Measurements from ENCODE around the gene RNF133. TPM values are rescaled to one million over a fixed set of nuclear protein-coding genes. Genes with fewer than 3 reads are reported as not detected.

The RNF133 gene
- total and polyA plus RNA-seq, 2 experiments from 2014 or later, result 0.10 to 2.2 TPM

GRCh38 chr7:122709930-122710646, 11.2 kb upstream of the RNF133 start:
- TF ChIP-seq CTCF (IDR thresholded peaks at IDR 0.05; ENCODE audit: poor library complexity) (no peak), EZH2phosphoT487 (IDR thresholded peaks at IDR 0.05; ENCODE audit: low read depth, severe bottlenecking, unreplicated experiment) (no peak), EZH2 (IDR thresholded peaks at IDR 0.05; ENCODE audit: borderline replicate concordance) (no peak)
- H2AFZ ChIP-seq, result no peak overlapping the region
- 92% methylated on average over 7 of the region's 7 CpGs for WGBS (ENCODE audit: low lambda C conversion rate, missing lambda C conversion rate)
- H3K79me2 ChIP-seq, result peaks cover 5% of the 10 kb centered on the region
- H3K4me2 ChIP-seq, result no peak overlapping the region
- no peak for DNase-seq (ENCODE audit: low spot score)
- H3K27ac ChIP-seq, result no peak overlapping the region
- no peaks in the 10 kb centered on the region for H3K9me3 ChIP-seq (ENCODE audit: low read depth)
- H3K27me3 ChIP-seq, result no peaks in the 10 kb centered on the region
- no peaks in the 10 kb centered on the region for H3K9me2 ChIP-seq (replicated peaks; ENCODE audit: insufficient read depth)
- H4K20me1 ChIP-seq (ENCODE audit: insufficient read depth, poor library complexity, severe bottlenecking), result no peaks in the 10 kb centered on the region
- H3K4me1 ChIP-seq (ENCODE audit: insufficient read depth), result peaks cover 6% of the 10 kb centered on the region
- no peaks in the 10 kb centered on the region for H3K36me3 ChIP-seq (replicated peaks; ENCODE audit: insufficient read depth, low read depth)
- H3K4me3 ChIP-seq, result no peak overlapping the region

DNA sequence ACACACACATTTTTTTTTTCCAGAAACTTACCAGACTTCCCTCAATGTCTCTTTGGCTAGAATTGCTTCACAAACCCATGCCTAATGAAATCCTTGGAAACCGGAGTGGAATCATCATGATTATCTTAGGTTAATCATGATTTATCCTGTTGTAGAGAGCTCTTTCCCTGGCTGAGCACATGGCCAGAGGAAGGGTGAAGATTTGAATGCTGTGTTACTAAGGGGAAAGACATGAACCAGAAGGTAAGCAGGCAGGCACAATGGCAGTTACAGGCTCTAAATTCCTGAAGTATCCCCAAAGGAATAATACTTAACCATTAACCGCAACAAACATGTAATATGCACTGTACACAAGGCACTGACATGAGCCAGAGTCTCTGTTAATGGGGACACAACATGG, 7.9 kb upstream of the RNF133 start:
- Histone ChIP-seq H3K4me2 (no peak overlapping the region), H2AFZ (no peak overlapping the region), H4K20me1 (ENCODE audit: insufficient read depth, poor library complexity, severe bottlenecking) (no peaks in the 10 kb centered on the region), H3K36me3 (replicated peaks; ENCODE audit: insufficient read depth, low read depth) (no peaks in the 10 kb centered on the region), H3K27me3 (no peaks in the 10 kb centered on the region), H3K4me3 (no peak overlapping the region), H3K79me2 (peaks cover 4% of the 10 kb centered on the region), H3K9me3 (ENCODE audit: low read depth) (no peaks in the 10 kb centered on the region), H3K4me1 (ENCODE audit: insufficient read depth) (no peaks in the 10 kb centered on the region), H3K9me2 (replicated peaks; ENCODE audit: insufficient read depth) (no peaks in the 10 kb centered on the region), H3K27ac (no peak overlapping the region)
- no peak for DNase-seq (ENCODE audit: low spot score)
- 65% methylated on average over 2 of the region's 2 CpGs for WGBS (ENCODE audit: low lambda C conversion rate, missing lambda C conversion rate)
- TF ChIP-seq EZH2 (IDR thresholded peaks at IDR 0.05; ENCODE audit: borderline replicate concordance) (no peak), EZH2phosphoT487 (IDR thresholded peaks at IDR 0.05; ENCODE audit: low read depth, severe bottlenecking, unreplicated experiment) (no peak), CTCF (IDR thresholded peaks at IDR 0.05; ENCODE audit: poor library complexity) (no peak)

DNA sequence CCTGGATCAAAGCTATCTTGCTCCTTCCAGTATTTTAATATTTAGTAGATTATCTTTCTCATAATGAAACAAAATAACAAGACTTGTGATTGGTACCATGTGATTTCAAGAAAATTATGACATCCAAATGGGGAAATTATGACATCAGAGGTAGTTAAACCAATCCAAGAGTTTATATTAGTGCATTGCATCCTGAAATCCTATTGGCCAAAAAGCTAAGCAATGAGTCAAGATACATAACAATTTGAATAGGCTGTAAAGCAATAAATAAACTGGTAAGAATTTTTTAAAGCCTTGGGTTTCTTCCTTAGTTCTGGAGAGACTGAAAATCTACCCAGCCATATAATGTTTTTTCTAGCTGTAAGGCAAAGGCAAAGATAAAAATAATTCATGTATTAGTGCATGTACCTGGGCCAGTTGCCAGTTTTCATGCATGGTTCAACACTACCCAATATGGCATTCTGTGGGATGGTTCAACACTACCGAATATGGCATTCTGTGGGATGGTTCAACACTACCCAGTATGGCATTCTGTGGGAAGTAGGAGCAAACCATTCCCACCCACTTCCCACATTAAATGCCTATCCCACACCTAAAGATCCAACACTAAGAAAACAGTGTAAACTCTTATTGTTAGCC, 4.1 kb upstream of the RNF133 start, which contains the start of gene RNF148:
RNF148 (minus strand) TSS at position 51 of the 639 bp plus-strand sequence. CDS start 172 bp downstream, outside the sequence.
- no peak within 1 kb of the TSS for H2AFZ ChIP-seq
- H3K4me1 ChIP-seq (ENCODE audit: insufficient read depth), result no peaks in the 10 kb centered on the region
- no peak for DNase-seq (ENCODE audit: low spot score)
- H3K9me3 ChIP-seq (ENCODE audit: low read depth), result no peaks in the 10 kb centered on the region
- no peaks in the 10 kb centered on the region for H3K9me2 ChIP-seq (replicated peaks; ENCODE audit: insufficient read depth)
- no peak within 1 kb of the TSS for H3K27ac ChIP-seq
- peaks cover 4% of the 10 kb centered on the region for H3K79me2 ChIP-seq
- H4K20me1 ChIP-seq (ENCODE audit: insufficient read depth, poor library complexity, severe bottlenecking), result no peaks in the 10 kb centered on the region
- no peaks in the 10 kb centered on the region for H3K27me3 ChIP-seq
- no peak within 1 kb of the TSS for H3K4me2 ChIP-seq
- no peak within 1 kb of the TSS for H3K4me3 ChIP-seq
- no peaks in the 10 kb centered on the region for H3K36me3 ChIP-seq (replicated peaks; ENCODE audit: insufficient read depth, low read depth)
- TF ChIP-seq EZH2phosphoT487 (IDR thresholded peaks at IDR 0.05; ENCODE audit: low read depth, severe bottlenecking, unreplicated experiment), result no peak
- no peak for TF ChIP-seq EZH2 (IDR thresholded peaks at IDR 0.05; ENCODE audit: borderline replicate concordance)
- 100% methylated on average over 1 of the region's 1 CpG for WGBS (ENCODE audit: low lambda C conversion rate, missing lambda C conversion rate)

- no peaks in the 10 kb centered on the region for H3K79me2 ChIP-seq
- DNase-seq (ENCODE audit: low spot score), result no peak
- H3K4me3 ChIP-seq, result no peak overlapping the region
- H2AFZ ChIP-seq, result no peak overlapping the region
- H3K36me3 ChIP-seq (replicated peaks; ENCODE audit: insufficient read depth, low read depth), result no peaks in the 10 kb centered on the region
- H3K27ac ChIP-seq, result no peak overlapping the region
- H4K20me1 ChIP-seq (ENCODE audit: insufficient read depth, poor library complexity, severe bottlenecking), result no peaks in the 10 kb centered on the region
- 85% methylated on average over 1 of the region's 1 CpG for WGBS (ENCODE audit: low lambda C conversion rate, missing lambda C conversion rate)
- no peaks in the 10 kb centered on the region for H3K4me1 ChIP-seq (ENCODE audit: insufficient read depth)
- H3K27me3 ChIP-seq, result no peaks in the 10 kb centered on the region
- no peak overlapping the region for H3K4me2 ChIP-seq
- no peaks in the 10 kb centered on the region for H3K9me3 ChIP-seq (ENCODE audit: low read depth)
- H3K9me2 ChIP-seq (replicated peaks; ENCODE audit: insufficient read depth), result no peaks in the 10 kb centered on the region
- TF ChIP-seq EZH2 (IDR thresholded peaks at IDR 0.05; ENCODE audit: borderline replicate concordance) (no peak), CTCF (IDR thresholded peaks at IDR 0.05; ENCODE audit: poor library complexity) (no peak), EZH2phosphoT487 (IDR thresholded peaks at IDR 0.05; ENCODE audit: low read depth, severe bottlenecking, unreplicated experiment) (no peak)
These were observed 3.1 kb downstream of the RNF133 start for GRCh38 chr7:122695816-122696215.

Data from hepatocyte (in vitro differentiated cells).